ENCODE data around the gene MAP4K2. TPM values are rescaled to one million over a fixed set of nuclear protein-coding genes. Genes with fewer than 3 reads are reported as not detected.

Gene MAP4K2
- total and polyA plus RNA-seq, 2 of the 8 experiments (the other 6 are each of a cell fraction or from before 2014, with no cell fraction given), result 20.1 to 20.7 TPM

DNA sequence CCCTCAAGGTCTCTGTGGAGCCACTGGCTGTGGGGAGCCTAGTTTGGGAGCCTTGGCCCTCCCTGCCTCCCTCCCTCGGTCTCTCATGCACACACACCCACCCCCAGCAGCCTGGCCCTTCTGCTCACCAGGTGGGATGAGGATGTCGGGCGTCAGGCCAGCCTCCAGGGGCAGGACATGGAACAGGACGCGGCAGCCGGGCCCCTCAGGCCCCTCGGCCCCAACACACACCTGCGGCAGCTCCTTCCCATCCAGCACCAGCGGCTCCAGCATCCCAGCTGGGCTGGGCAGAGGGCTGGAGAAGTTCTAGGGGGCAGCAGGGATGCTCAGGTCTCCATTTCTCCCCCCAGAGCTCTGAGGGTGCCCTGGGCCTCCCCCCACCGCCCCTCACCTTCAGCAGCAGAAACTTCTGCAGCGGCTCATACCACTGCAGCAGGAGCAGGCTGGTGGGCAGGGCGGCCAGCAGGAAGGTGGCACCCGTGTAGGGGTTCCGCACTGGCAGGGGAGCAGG is 11.2 kb downstream of the MAP4K2 start (continued):
- TF ChIP-seq, protein P1, sequence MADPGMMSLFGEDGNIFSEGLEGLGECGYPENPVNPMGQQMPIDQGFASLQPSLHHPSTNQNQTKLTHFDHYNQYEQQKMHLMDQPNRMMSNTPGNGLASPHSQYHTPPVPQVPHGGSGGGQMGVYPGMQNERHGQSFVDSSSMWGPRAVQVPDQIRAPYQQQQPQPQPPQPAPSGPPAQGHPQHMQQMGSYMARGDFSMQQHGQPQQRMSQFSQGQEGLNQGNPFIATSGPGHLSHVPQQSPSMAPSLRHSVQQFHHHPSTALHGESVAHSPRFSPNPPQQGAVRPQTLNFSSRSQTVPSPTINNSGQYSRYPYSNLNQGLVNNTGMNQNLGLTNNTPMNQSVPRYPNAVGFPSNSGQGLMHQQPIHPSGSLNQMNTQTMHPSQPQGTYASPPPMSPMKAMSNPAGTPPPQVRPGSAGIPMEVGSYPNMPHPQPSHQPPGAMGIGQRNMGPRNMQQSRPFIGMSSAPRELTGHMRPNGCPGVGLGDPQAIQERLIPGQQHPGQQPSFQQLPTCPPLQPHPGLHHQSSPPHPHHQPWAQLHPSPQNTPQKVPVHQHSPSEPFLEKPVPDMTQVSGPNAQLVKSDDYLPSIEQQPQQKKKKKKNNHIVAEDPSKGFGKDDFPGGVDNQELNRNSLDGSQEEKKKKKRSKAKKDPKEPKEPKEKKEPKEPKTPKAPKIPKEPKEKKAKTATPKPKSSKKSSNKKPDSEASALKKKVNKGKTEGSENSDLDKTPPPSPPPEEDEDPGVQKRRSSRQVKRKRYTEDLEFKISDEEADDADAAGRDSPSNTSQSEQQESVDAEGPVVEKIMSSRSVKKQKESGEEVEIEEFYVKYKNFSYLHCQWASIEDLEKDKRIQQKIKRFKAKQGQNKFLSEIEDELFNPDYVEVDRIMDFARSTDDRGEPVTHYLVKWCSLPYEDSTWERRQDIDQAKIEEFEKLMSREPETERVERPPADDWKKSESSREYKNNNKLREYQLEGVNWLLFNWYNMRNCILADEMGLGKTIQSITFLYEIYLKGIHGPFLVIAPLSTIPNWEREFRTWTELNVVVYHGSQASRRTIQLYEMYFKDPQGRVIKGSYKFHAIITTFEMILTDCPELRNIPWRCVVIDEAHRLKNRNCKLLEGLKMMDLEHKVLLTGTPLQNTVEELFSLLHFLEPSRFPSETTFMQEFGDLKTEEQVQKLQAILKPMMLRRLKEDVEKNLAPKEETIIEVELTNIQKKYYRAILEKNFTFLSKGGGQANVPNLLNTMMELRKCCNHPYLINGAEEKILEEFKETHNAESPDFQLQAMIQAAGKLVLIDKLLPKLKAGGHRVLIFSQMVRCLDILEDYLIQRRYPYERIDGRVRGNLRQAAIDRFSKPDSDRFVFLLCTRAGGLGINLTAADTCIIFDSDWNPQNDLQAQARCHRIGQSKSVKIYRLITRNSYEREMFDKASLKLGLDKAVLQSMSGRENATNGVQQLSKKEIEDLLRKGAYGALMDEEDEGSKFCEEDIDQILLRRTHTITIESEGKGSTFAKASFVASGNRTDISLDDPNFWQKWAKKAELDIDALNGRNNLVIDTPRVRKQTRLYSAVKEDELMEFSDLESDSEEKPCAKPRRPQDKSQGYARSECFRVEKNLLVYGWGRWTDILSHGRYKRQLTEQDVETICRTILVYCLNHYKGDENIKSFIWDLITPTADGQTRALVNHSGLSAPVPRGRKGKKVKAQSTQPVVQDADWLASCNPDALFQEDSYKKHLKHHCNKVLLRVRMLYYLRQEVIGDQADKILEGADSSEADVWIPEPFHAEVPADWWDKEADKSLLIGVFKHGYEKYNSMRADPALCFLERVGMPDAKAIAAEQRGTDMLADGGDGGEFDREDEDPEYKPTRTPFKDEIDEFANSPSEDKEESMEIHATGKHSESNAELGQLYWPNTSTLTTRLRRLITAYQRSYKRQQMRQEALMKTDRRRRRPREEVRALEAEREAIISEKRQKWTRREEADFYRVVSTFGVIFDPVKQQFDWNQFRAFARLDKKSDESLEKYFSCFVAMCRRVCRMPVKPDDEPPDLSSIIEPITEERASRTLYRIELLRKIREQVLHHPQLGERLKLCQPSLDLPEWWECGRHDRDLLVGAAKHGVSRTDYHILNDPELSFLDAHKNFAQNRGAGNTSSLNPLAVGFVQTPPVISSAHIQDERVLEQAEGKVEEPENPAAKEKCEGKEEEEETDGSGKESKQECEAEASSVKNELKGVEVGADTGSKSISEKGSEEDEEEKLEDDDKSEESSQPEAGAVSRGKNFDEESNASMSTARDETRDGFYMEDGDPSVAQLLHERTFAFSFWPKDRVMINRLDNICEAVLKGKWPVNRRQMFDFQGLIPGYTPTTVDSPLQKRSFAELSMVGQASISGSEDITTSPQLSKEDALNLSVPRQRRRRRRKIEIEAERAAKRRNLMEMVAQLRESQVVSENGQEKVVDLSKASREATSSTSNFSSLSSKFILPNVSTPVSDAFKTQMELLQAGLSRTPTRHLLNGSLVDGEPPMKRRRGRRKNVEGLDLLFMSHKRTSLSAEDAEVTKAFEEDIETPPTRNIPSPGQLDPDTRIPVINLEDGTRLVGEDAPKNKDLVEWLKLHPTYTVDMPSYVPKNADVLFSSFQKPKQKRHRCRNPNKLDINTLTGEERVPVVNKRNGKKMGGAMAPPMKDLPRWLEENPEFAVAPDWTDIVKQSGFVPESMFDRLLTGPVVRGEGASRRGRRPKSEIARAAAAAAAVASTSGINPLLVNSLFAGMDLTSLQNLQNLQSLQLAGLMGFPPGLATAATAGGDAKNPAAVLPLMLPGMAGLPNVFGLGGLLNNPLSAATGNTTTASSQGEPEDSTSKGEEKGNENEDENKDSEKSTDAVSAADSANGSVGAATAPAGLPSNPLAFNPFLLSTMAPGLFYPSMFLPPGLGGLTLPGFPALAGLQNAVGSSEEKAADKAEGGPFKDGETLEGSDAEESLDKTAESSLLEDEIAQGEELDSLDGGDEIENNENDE (IDR thresholded peaks at IDR 0.05; ENCODE audit: insufficient replicate concordance, low read length), result no peak
- TF ChIP-seq ZNF274 (IDR thresholded peaks at IDR 0.05; ENCODE audit: borderline replicate concordance, extremely low read depth, low read length), result no peak

Measured in H1 (cell line).